CD8-positive, alpha-beta memory T cell (primary cell): ENCODE data around the gene GTF3C5. TPM values are rescaled to one million over a fixed set of nuclear protein-coding genes. Genes with fewer than 3 reads are reported as not detected.

Experiments
- CTCF ChIA-PET: fragments of 350-600 bp; sonication (Branson Sonifier 250); formaldehyde crosslinking; loops from one replicate; lab custom pipeline; 2021; ENCODE audit warnings: antibody characterized with exemption; lab: Charles Lee
- POLR2A ChIA-PET: fragments of 350-600 bp; sonication (Branson Sonifier 250); formaldehyde crosslinking; loops from one replicate; lab custom pipeline; 2021; ENCODE audit warnings: antibody characterized with exemption; lab: Charles Lee
- DNase-seq, 5 donors: peaks; one replicate each; pipeline versions ENCODE4 v3.0.0 to v3.0.0-alpha.2; 2020 to 2022; ENCODE audit warnings: mixed read lengths in 1 of 5
- H3K27ac ChIP-seq: one replicate; pipeline ENCODE4 v1.7.0; 2013; ENCODE audit warnings: low read depth, mild to moderate bottlenecking, low read length, moderate library complexity
- H3K27me3 ChIP-seq: 2 replicates; pipeline ENCODE4 v1.7.0; 2013; ENCODE audit warnings: low read length, mild to moderate bottlenecking; ENCODE audit not compliant: insufficient read depth, poor library complexity, severe bottlenecking
- H3K36me3 ChIP-seq: 2 replicates; pipeline ENCODE4 v1.7.0; 2013; ENCODE audit warnings: mild to moderate bottlenecking, low read length, moderate library complexity; ENCODE audit not compliant: insufficient read depth
- H3K4me1 ChIP-seq: 2 replicates; pipeline ENCODE4 v1.7.0; 2013; ENCODE audit warnings: mild to moderate bottlenecking, low read length, moderate library complexity; ENCODE audit not compliant: insufficient read depth
- H3K4me3 ChIP-seq: 2 replicates; pipeline ENCODE4 v1.7.0; 2013; ENCODE audit warnings: mild to moderate bottlenecking, low read length
- H3K9me3 ChIP-seq: 2 replicates; pipeline ENCODE4 v1.7.0; 2013; ENCODE audit warnings: mild to moderate bottlenecking, low read length
- H3K27ac Mint-ChIP-seq, 8 donors: one replicate each; pipeline ENCODE4 v1.8.0; 2020 to 2021; ENCODE audit warnings: mixed read lengths in 8 of 8, mild to moderate bottlenecking in 6 of 8, inconsistent platforms in 3 of 8, moderate library complexity in 3 of 8
- H3K27me3 Mint-ChIP-seq, 2 donors: one replicate each; pipeline ENCODE4 v1.8.0; 2020 to 2021; ENCODE audit warnings: mixed read lengths in 2 of 2, mild to moderate bottlenecking in 1 of 2, moderate library complexity in 1 of 2
- H3K36me3 Mint-ChIP-seq, 3 donors: one replicate each; pipeline ENCODE4 v1.8.0; 2020 to 2021; ENCODE audit warnings: mixed read lengths in 3 of 3, inconsistent platforms in 1 of 3, mild to moderate bottlenecking in 1 of 3
- H3K4me1 Mint-ChIP-seq, 3 donors: one replicate each; pipeline ENCODE4 v1.8.0; 2020 to 2021; ENCODE audit warnings: mixed read lengths in 3 of 3, inconsistent platforms in 1 of 3, mild to moderate bottlenecking in 1 of 3
- H3K4me3 Mint-ChIP-seq, 7 donors: one replicate each; pipeline ENCODE4 v1.8.0; 2020 to 2021; ENCODE audit warnings: mixed read lengths in 7 of 7, mild to moderate bottlenecking in 6 of 7, moderate library complexity in 4 of 7, inconsistent platforms in 2 of 7
- H3K9me3 Mint-ChIP-seq, 5 donors: one replicate each; pipeline ENCODE4 v1.8.0; 2020 to 2022; ENCODE audit warnings: mixed read lengths in 5 of 5, mild to moderate bottlenecking in 3 of 5, moderate library complexity in 2 of 5, inconsistent platforms in 1 of 5
- polyA plus RNA-seq: library from polyadenylated mRNA; unstranded; fragments of 300-500 nt; fragmentation: Illumina TruSeq; gene quantifications from one replicate; pipeline ENCODE4 v1.2.3, GENCODE V29; 2021
- total RNA-seq, 2 experiments: library from RNA; stranded (reverse); gene quantifications; one replicate each; pipeline ENCODE4 v1.2.3, GENCODE V29; 2021

Gene GTF3C5
- total and polyA plus RNA-seq, 3 experiments from 2014 or later = 38.5 to 91.8 (median 87.8) TPM

- H3K4me1 Mint-ChIP-seq = peaks cover 0 to 2% (median 0%) of the 10 kb centered on the region in 3 donors
- Histone ChIP-seq H3K4me3 (no peak overlapping the region), H3K27me3 (no peaks in the 10 kb centered on the region), H3K4me1 (no peaks in the 10 kb centered on the region), H3K9me3 (no peaks in the 10 kb centered on the region), H3K27ac (no peak overlapping the region), H3K36me3 (peaks cover 35% of the 10 kb centered on the region)
- H3K9me3 Mint-ChIP-seq = no peaks in the 10 kb centered on the region
- H3K36me3 Mint-ChIP-seq = peaks cover 5 to 82% (median 20%) of the 10 kb centered on the region in 3 donors
- peaks cover 0 to 1% of the 10 kb centered on the region in 2 donors for H3K27me3 Mint-ChIP-seq
- CTCF ChIA-PET = no interaction called here
- H3K27ac Mint-ChIP-seq = peak overlapping the region in 3 of 8 donors; percentile 14 to 54 (median 43)
- POLR2A ChIA-PET = no interaction called here
- DNase-seq = no peak
- no peak overlapping the region for H3K4me3 Mint-ChIP-seq
Observed at GRCh38 chr9:133046196-133046899, 15.6 kb downstream of the GTF3C5 start.

- Histone ChIP-seq H3K27ac (no peak overlapping the region), H3K27me3 (no peaks in the 10 kb centered on the region), H3K9me3 (no peaks in the 10 kb centered on the region), H3K36me3 (peaks cover 34% of the 10 kb centered on the region), H3K4me3 (no peak overlapping the region), H3K4me1 (no peaks in the 10 kb centered on the region)
- POLR2A ChIA-PET = no interaction called here
- H3K27me3 Mint-ChIP-seq = peaks cover 0 to 1% of the 10 kb centered on the region in 2 donors
- H3K27ac Mint-ChIP-seq = peak overlapping the region in 1 of 8 donors; percentile 65
- H3K4me3 Mint-ChIP-seq = no peak overlapping the region
- CTCF ChIA-PET = no interaction called here
- no peaks in the 10 kb centered on the region for H3K9me3 Mint-ChIP-seq
- no peaks in the 10 kb centered on the region for H3K4me1 Mint-ChIP-seq
- H3K36me3 Mint-ChIP-seq = peaks cover 5 to 83% (median 20%) of the 10 kb centered on the region in 3 donors
- DNase-seq = no peak
Observed at GRCh38 chr9:133046900-133047295, 16.1 kb downstream of the GTF3C5 start.

GRCh38 chr9:133048595-133048994, 17.8 kb downstream of the GTF3C5 start:
- Histone ChIP-seq H3K4me3 (no peak overlapping the region), H3K27ac (no peak overlapping the region), H3K9me3 (no peaks in the 10 kb centered on the region), H3K4me1 (no peaks in the 10 kb centered on the region), H3K27me3 (no peaks in the 10 kb centered on the region), H3K36me3 (peaks cover 25% of the 10 kb centered on the region)
- Mint-ChIP-seq H3K36me3 (peaks cover 0 to 78% (median 22%) of the 10 kb centered on the region in 3 donors), H3K9me3 (no peaks in the 10 kb centered on the region), H3K4me3 (no peak overlapping the region), H3K27me3 (peaks cover 0 to 1% of the 10 kb centered on the region in 2 donors), H3K4me1 (no peaks in the 10 kb centered on the region), H3K27ac (no peak overlapping the region)
- DNase-seq = peak in 2 of 5 donors; percentile 13 to 58
- ChIA-PET POLR2A (no interaction called here), CTCF (interaction anchor here (0.6 to 1.5 kb wide), 5 partner anchors 15 to 99 kb away, joined by 3 to 7 read pairs (median 4); partner anchors contain the start of gene GTF3C5)

- no peak overlapping the region for H3K4me3 Mint-ChIP-seq
- Histone ChIP-seq H3K4me1 (no peaks in the 10 kb centered on the region), H3K9me3 (no peaks in the 10 kb centered on the region), H3K36me3 (peaks cover 21% of the 10 kb centered on the region), H3K27me3 (no peaks in the 10 kb centered on the region), H3K27ac (no peak overlapping the region), H3K4me3 (no peak overlapping the region)
- H3K9me3 Mint-ChIP-seq = no peaks in the 10 kb centered on the region
- CTCF ChIA-PET = interaction anchor here (0.6 to 1.5 kb wide), 5 partner anchors 16 to 99 kb away, joined by 3 to 7 read pairs (median 4); partner anchors contain the start of gene GTF3C5
- DNase-seq = no peak
- H3K36me3 Mint-ChIP-seq = peaks cover 3 to 80% (median 27%) of the 10 kb centered on the region in 3 donors
- peaks cover 0 to 1% of the 10 kb centered on the region in 2 donors for H3K27me3 Mint-ChIP-seq
- POLR2A ChIA-PET = no interaction called here
- no peaks in the 10 kb centered on the region for H3K4me1 Mint-ChIP-seq
- H3K27ac Mint-ChIP-seq = peak overlapping the region in 1 of 8 donors; percentile 51
Observed at GRCh38 chr9:133049043-133049442, 18.2 kb downstream of the GTF3C5 start.

GRCh38 chr9:133050142-133050541, 19.3 kb downstream of the GTF3C5 start:
- ChIA-PET POLR2A (no interaction called here), CTCF (interaction anchor here (0.9 to 2.4 kb wide), 3 partner anchors 28 to 98 kb away, joined by 3 to 11 read pairs (median 3); no protein-coding TSS in a partner anchor)
- Histone ChIP-seq H3K9me3 (no peaks in the 10 kb centered on the region), H3K4me3 (no peak overlapping the region), H3K36me3 (peaks cover 15% of the 10 kb centered on the region), H3K27ac (no peak overlapping the region), H3K4me1 (no peaks in the 10 kb centered on the region), H3K27me3 (no peaks in the 10 kb centered on the region)
- no peaks in the 10 kb centered on the region for H3K9me3 Mint-ChIP-seq
- no peak for DNase-seq
- no peaks in the 10 kb centered on the region for H3K4me1 Mint-ChIP-seq
- H3K27me3 Mint-ChIP-seq = peaks cover 0 to 1% of the 10 kb centered on the region in 2 donors
- H3K36me3 Mint-ChIP-seq = peaks cover 4 to 80% (median 24%) of the 10 kb centered on the region in 3 donors
- no peak overlapping the region for H3K4me3 Mint-ChIP-seq
- no peak overlapping the region for H3K27ac Mint-ChIP-seq

GRCh38 chr9:133050781-133051180, 20.0 kb downstream of the GTF3C5 start:
- no peaks in the 10 kb centered on the region for H3K4me1 ChIP-seq
- H3K9me3 ChIP-seq = no peaks in the 10 kb centered on the region
- Mint-ChIP-seq H3K36me3 (peaks cover 4 to 81% (median 24%) of the 10 kb centered on the region in 3 donors), H3K27me3 (peaks cover 0 to 1% of the 10 kb centered on the region in 2 donors), H3K4me1 (no peaks in the 10 kb centered on the region), H3K4me3 (no peak overlapping the region), H3K27ac (peak overlapping the region in 2 of 8 donors; percentile 42 to 78), H3K9me3 (no peaks in the 10 kb centered on the region)
- no peaks in the 10 kb centered on the region for H3K27me3 ChIP-seq
- CTCF ChIA-PET = interaction anchor here (1.5 to 2.4 kb wide), 2 partner anchors 29 to 94 kb away, joined by 3 to 11 read pairs; no protein-coding TSS in a partner anchor
- H3K36me3 ChIP-seq = peaks cover 14% of the 10 kb centered on the region
- POLR2A ChIA-PET = no interaction called here
- H3K27ac ChIP-seq = no peak overlapping the region
- no peak overlapping the region for H3K4me3 ChIP-seq
- no peak for DNase-seq

- H3K27me3 ChIP-seq = no peaks in the 10 kb centered on the region
- Mint-ChIP-seq H3K27me3 (no peaks in the 10 kb centered on the region), H3K4me1 (no peaks in the 10 kb centered on the region), H3K4me3 (no peak overlapping the region), H3K27ac (no peak overlapping the region), H3K9me3 (no peaks in the 10 kb centered on the region), H3K36me3 (peaks cover 4 to 81% (median 23%) of the 10 kb centered on the region in 3 donors)
- POLR2A ChIA-PET = no interaction called here
- CTCF ChIA-PET = interaction anchor here (1.5 to 2.4 kb wide), 2 partner anchors 29 to 93 kb away, joined by 3 to 11 read pairs; no protein-coding TSS in a partner anchor
- H3K4me3 ChIP-seq = no peak overlapping the region
- H3K36me3 ChIP-seq = peaks cover 13% of the 10 kb centered on the region
- H3K27ac ChIP-seq = no peak overlapping the region
- DNase-seq = no peak
- no peaks in the 10 kb centered on the region for H3K9me3 ChIP-seq
- H3K4me1 ChIP-seq = no peaks in the 10 kb centered on the region
Observed at GRCh38 chr9:133051281-133051900, 20.6 kb downstream of the GTF3C5 start.
